GM18858 (cell line): ENCODE results near the gene FKRP.
"Not testable (repeated sequence)": the region's sequence is repeated elsewhere in the genome, so short reads cannot be mapped to it uniquely, and the experiment has no call there.

Source experiments
- ATAC-seq: cut with Tn5 transposase; IDR thresholded peaks from one replicate; pipeline ENCODE4 v1.9.1; 2021; ENCODE audit not compliant: unreplicated experiment

Gene FKRP

GRCh38 chr19:46755853-46756543 lies 10.1 kb downstream of the FKRP start:
- ATAC-seq = no peak

GRCh38 chr19:46756544-46756888 lies 10.7 kb downstream of the FKRP start:
- ATAC-seq = no peak

GRCh38 chr19:46759206-46759605 lies 13.3 kb downstream of the FKRP start:
- ATAC-seq = no peak

GRCh38 chr19:46759817-46760333 lies 14.0 kb downstream of the FKRP start:
- no peak for ATAC-seq

GRCh38 chr19:46760363-46760762 lies 14.5 kb downstream of the FKRP start:
- no peak for ATAC-seq

- not testable (repeated sequence) for ATAC-seq
Measured at GRCh38 chr19:46760897-46761296, 15.0 kb downstream of the FKRP start.

GRCh38 chr19:46761418-46761831 lies 15.6 kb downstream of the FKRP start:
- no peak for ATAC-seq

- no peak for ATAC-seq
Measured at GRCh38 chr19:46762245-46762890, 16.5 kb downstream of the FKRP start.

GRCh38 chr19:46764817-46765291 lies 19.0 kb downstream of the FKRP start:
- ATAC-seq = no peak

GRCh38 chr19:46766569-46767317 lies 20.9 kb downstream of the FKRP start:
- ATAC-seq = no peak

GRCh38 chr19:46768746-46769145 lies 22.9 kb downstream of the FKRP start:
- not testable (repeated sequence) for ATAC-seq

- no peak for ATAC-seq
Measured at GRCh38 chr19:46772170-46773017, 26.5 kb downstream of the FKRP start.

- ATAC-seq = no peak
Measured at GRCh38 chr19:46773018-46773399, 27.2 kb downstream of the FKRP start.

- no peak for ATAC-seq
Measured at GRCh38 chr19:46775642-46776258, 29.9 kb downstream of the FKRP start.

- ATAC-seq = no peak
Measured at GRCh38 chr19:46776927-46777911, 31.4 kb downstream of the FKRP start.

- not testable (repeated sequence) for ATAC-seq
Measured at GRCh38 chr19:46777956-46778645, 32.2 kb downstream of the FKRP start.

GRCh38 chr19:46782355-46783019 lies 36.6 kb downstream of the FKRP start:
- no peak for ATAC-seq

- no peak for ATAC-seq
Measured at GRCh38 chr19:46783670-46784069, 37.8 kb downstream of the FKRP start.
